Mesendoderm (in vitro differentiated cells): Measurements from ENCODE around the gene ACVR1.
"Not testable (repeated sequence)": the region's sequence is repeated elsewhere in the genome, so short reads cannot be mapped to it uniquely, and the experiment has no call there.

Source experiments
- DNase-seq: peaks from one replicate; pipeline ENCODE4 v3.0.0; 2013
- H2AK5ac ChIP-seq: 2 replicates; pipeline ENCODE4 v1.6.1; 2013; ENCODE audit warnings: low read length, inconsistent platforms
- H2BK120ac ChIP-seq: 2 replicates; pipeline ENCODE4 v1.6.1; 2013; ENCODE audit warnings: low read depth, mild to moderate bottlenecking, low read length, moderate library complexity, mixed read lengths
- H2BK15ac ChIP-seq: replicated peaks from 2 replicates; pipeline ENCODE4 v1.6.1; 2013; ENCODE audit warnings: low read depth, mild to moderate bottlenecking, moderate library complexity
- H2BK5ac ChIP-seq: 2 replicates; pipeline ENCODE4 v1.6.1; 2013; ENCODE audit warnings: low read length, inconsistent platforms
- H3K18ac ChIP-seq: 2 replicates; pipeline ENCODE4 v1.6.1; 2013; ENCODE audit warnings: mild to moderate bottlenecking, low read length, mixed read lengths
- H3K23ac ChIP-seq: one replicate; pipeline ENCODE4 v1.6.1; 2013; ENCODE audit warnings: low read length
- H3K27ac ChIP-seq: 2 replicates; pipeline ENCODE4 v1.5.1; 2013; ENCODE audit warnings: low read depth, mild to moderate bottlenecking, inconsistent platforms, low read length, moderate library complexity
- H3K27me3 ChIP-seq: 2 replicates; pipeline ENCODE4 v1.6.1; 2013; ENCODE audit warnings: low read length, control low read depth, mild to moderate bottlenecking, inconsistent platforms; ENCODE audit not compliant: insufficient read depth, poor library complexity
- H3K36me3 ChIP-seq: 2 replicates; pipeline ENCODE4 v1.6.1; 2013; ENCODE audit warnings: low read length, inconsistent platforms; ENCODE audit not compliant: control insufficient read depth, insufficient read depth
- H3K4ac ChIP-seq: one replicate; pipeline ENCODE4 v1.6.1; 2013; ENCODE audit warnings: low read depth, mild to moderate bottlenecking, low read length, moderate library complexity
- H3K4me1 ChIP-seq: 2 replicates; pipeline ENCODE4 v1.6.1; 2013; ENCODE audit warnings: low read depth, low read length, inconsistent platforms; ENCODE audit not compliant: control insufficient read depth
- H3K4me2 ChIP-seq: 2 replicates; pipeline ENCODE4 v1.6.1; 2013; ENCODE audit warnings: low read length
- H3K4me3 ChIP-seq: 2 replicates; pipeline ENCODE4 v1.5.1; 2013; ENCODE audit warnings: mild to moderate bottlenecking, low read length
- H3K56ac ChIP-seq: one replicate; pipeline ENCODE4 v1.6.1; 2013; ENCODE audit warnings: low read length
- H3K79me1 ChIP-seq: 2 replicates; pipeline ENCODE4 v1.6.1; 2013; ENCODE audit warnings: low read length, inconsistent platforms
- H3K79me2 ChIP-seq: 2 replicates; pipeline ENCODE4 v1.6.1; 2013; ENCODE audit warnings: mild to moderate bottlenecking, low read length; ENCODE audit not compliant: control insufficient read depth, insufficient read depth
- H3K9ac ChIP-seq: 2 replicates; pipeline ENCODE4 v1.6.1; 2013; ENCODE audit warnings: low read length, inconsistent platforms
- H4K5ac ChIP-seq: one replicate; pipeline ENCODE4 v1.6.1; 2013; ENCODE audit warnings: low read length
- H4K8ac ChIP-seq: one replicate; pipeline ENCODE4 v1.6.1; 2013; ENCODE audit warnings: low read depth, mild to moderate bottlenecking, control low read depth, low read length, moderate library complexity
- WGBS: extraction: QIAGEN DNeasy Blood & Tissue Kit; methylation state at CpG from one replicate; pipeline ENCODE4 v1.1.7; 2013; ENCODE audit warnings: low lambda C conversion rate, missing lambda C conversion rate; ENCODE audit not compliant: insufficient coverage; ENCODE audit errors: extremely low coverage; 5-methylcytosine and 5-hydroxymethylcytosine counted together

ACVR1 gene

GRCh38 chr2:157831573-157832315, 44.4 kb downstream of the ACVR1 start:
- Histone ChIP-seq H3K79me2 (peaks cover 10% of the 10 kb centered on the region), H3K18ac (no peak overlapping the region), H3K27me3 (no peaks in the 10 kb centered on the region), H2BK15ac (no peak overlapping the region), H2AK5ac (no peak overlapping the region), H2BK5ac (no peak overlapping the region), H3K4me1 (peaks cover 6% of the 10 kb centered on the region), H4K8ac (no peak overlapping the region), H3K56ac (no peak overlapping the region), H3K4me2 (no peak overlapping the region), H3K36me3 (no peaks in the 10 kb centered on the region), H3K79me1 (peaks cover 11% of the 10 kb centered on the region), H2BK120ac (no peak overlapping the region), H3K23ac (no peak overlapping the region), H3K9ac (no peak overlapping the region), H3K27ac (no peak overlapping the region), H4K5ac (no peak overlapping the region), H3K4ac (no peak overlapping the region), H3K4me3 (no peak overlapping the region)
- no peak for DNase-seq
- no CpG with 5 or more reads among the region's 3 CpGs for WGBS

GRCh38 chr2:157830696-157831570, 45.2 kb downstream of the ACVR1 start:
- Histone ChIP-seq H4K8ac (peak overlapping the region; percentile 16), H2BK15ac (no peak overlapping the region), H4K5ac (no peak overlapping the region), H3K4me2 (no peak overlapping the region), H3K27ac (no peak overlapping the region), H3K27me3 (no peaks in the 10 kb centered on the region), H3K18ac (no peak overlapping the region), H3K4ac (no peak overlapping the region), H2AK5ac (no peak overlapping the region), H3K9ac (no peak overlapping the region), H3K4me3 (no peak overlapping the region), H3K23ac (no peak overlapping the region), H3K56ac (no peak overlapping the region), H2BK5ac (no peak overlapping the region), H2BK120ac (no peak overlapping the region), H3K79me1 (peaks cover 6% of the 10 kb centered on the region), H3K79me2 (peaks cover 2% of the 10 kb centered on the region), H3K4me1 (peaks cover under 1% of the 10 kb centered on the region), H3K36me3 (no peaks in the 10 kb centered on the region)
- no peak for DNase-seq
- no CpG with 5 or more reads among the region's 2 CpGs for WGBS

- Histone ChIP-seq H3K4me3 (no peak overlapping the region), H3K27ac (no peak overlapping the region), H2AK5ac (no peak overlapping the region), H3K79me2 (peaks cover 2% of the 10 kb centered on the region), H3K9ac (no peak overlapping the region), H3K4me2 (no peak overlapping the region), H2BK120ac (no peak overlapping the region), H2BK15ac (no peak overlapping the region), H4K5ac (no peak overlapping the region), H3K79me1 (peaks cover 4% of the 10 kb centered on the region), H3K56ac (no peak overlapping the region), H3K27me3 (no peaks in the 10 kb centered on the region), H3K23ac (no peak overlapping the region), H3K18ac (no peak overlapping the region), H4K8ac (no peak overlapping the region), H3K4ac (no peak overlapping the region), H3K4me1 (peaks cover 3% of the 10 kb centered on the region), H3K36me3 (no peaks in the 10 kb centered on the region), H2BK5ac (no peak overlapping the region)
- no CpG with 5 or more reads among the region's 1 CpG for WGBS
- no peak for DNase-seq
These were observed 45.9 kb downstream of the ACVR1 start for GRCh38 chr2:157830266-157830665.

- Histone ChIP-seq H3K4ac (no peak overlapping the region), H3K4me1 (peaks cover 3% of the 10 kb centered on the region), H3K79me1 (peaks cover 2% of the 10 kb centered on the region), H3K4me2 (no peak overlapping the region), H3K27ac (no peak overlapping the region), H2BK5ac (no peak overlapping the region), H4K8ac (no peak overlapping the region), H3K27me3 (no peaks in the 10 kb centered on the region), H3K23ac (no peak overlapping the region), H2AK5ac (no peak overlapping the region), H2BK15ac (no peak overlapping the region), H3K18ac (no peak overlapping the region), H3K9ac (no peak overlapping the region), H4K5ac (no peak overlapping the region), H2BK120ac (no peak overlapping the region), H3K56ac (no peak overlapping the region), H3K36me3 (no peaks in the 10 kb centered on the region), H3K79me2 (no peaks in the 10 kb centered on the region), H3K4me3 (no peak overlapping the region)
- no peak for DNase-seq
- no CpG with 5 or more reads among the region's 3 CpGs for WGBS
These were observed 48.8 kb downstream of the ACVR1 start for GRCh38 chr2:157827377-157827776.

GRCh38 chr2:157826644-157827043, 49.5 kb downstream of the ACVR1 start:
- H2AK5ac ChIP-seq, H3K4me3 ChIP-seq, H3K4me1 ChIP-seq, H3K23ac ChIP-seq, H4K8ac ChIP-seq, H2BK5ac ChIP-seq, H3K4me2 ChIP-seq, H3K9ac ChIP-seq, H3K79me1 ChIP-seq, DNase-seq, H3K18ac ChIP-seq, H2BK120ac ChIP-seq, H3K36me3 ChIP-seq, H3K79me2 ChIP-seq, H4K5ac ChIP-seq, H3K27ac ChIP-seq, H3K27me3 ChIP-seq, H3K56ac ChIP-seq, H2BK15ac ChIP-seq, H3K4ac ChIP-seq: not testable (repeated sequence)
